ENCODE measurements around the gene ZNF772. TPM values are rescaled to one million over a fixed set of nuclear protein-coding genes. Genes with fewer than 3 reads are reported as not detected.

Gene ZNF772
- total and polyA plus RNA-seq, 5 donors, result 5.3 to 23.5 (median 20.2) TPM

GRCh38 chr19:57435062-57435978 is 42.0 kb downstream of the ZNF772 start, which contains the start of gene ZNF749:
Gene ZNF749 (plus strand): TSS chr19:57435325. CDS start chr19:57435579, 254 bp downstream.
- no peaks in the 10 kb centered on the region for H3K27me3 ChIP-seq (ENCODE audit: control insufficient read depth, insufficient read depth)
- ATAC-seq (peak; percentile 99 to 100), DNase-seq (peak; percentile 98 to 99 (median 98))
- H3K4me3 ChIP-seq (ENCODE audit: low read length), result peak within 1 kb of the TSS; percentile 75
- intact Hi-C loops (cut with DNase I), result no loop called here
- H3K27ac ChIP-seq (ENCODE audit: low read length), result no peak within 1 kb of the TSS
- under 1% methylated on average over 61 of the region's 61 CpGs for WGBS
- H3K9me3 ChIP-seq (ENCODE audit: control insufficient read depth, low read length), result no peaks in the 10 kb centered on the region
- peaks cover 9% of the 10 kb centered on the region for H3K4me1 ChIP-seq (ENCODE audit: control insufficient read depth, insufficient read depth, low read length)

DNA sequence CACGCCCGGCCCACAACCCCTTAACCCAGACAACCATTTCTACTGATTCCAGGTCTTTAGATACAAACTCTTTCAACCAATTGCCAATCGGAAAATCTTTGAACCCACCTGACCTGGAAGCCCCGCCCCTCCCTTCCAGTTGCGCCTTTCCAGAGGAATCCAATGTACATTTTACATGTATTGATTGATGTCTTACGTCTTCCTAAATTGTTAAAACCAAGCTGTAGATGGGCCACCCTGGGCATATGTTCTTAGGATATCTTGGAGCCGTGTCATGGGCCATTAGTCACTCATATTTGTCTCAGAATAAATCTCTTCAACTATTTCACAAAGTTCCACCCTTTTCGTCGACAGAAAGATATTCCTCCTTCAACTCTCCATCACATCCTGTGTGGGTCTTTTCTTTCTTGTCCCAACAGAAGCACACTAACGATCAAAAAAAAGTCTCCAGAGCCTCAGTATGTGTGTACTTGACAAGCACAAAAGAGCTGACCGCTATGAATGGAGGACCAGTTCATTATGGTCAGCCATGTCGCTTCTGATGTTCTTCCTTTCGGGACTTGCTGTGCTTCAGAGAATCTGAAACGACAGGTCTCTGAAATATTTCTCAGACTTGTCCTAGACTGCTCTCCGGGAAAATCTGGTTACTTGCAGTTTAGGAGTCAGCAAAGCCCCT is 42.8 kb downstream of the ZNF772 start:
- no peak overlapping the region for H3K27ac ChIP-seq (ENCODE audit: low read length)
- WGBS, result 23% methylated on average over 15 of the region's 15 CpGs
- H3K9me3 ChIP-seq (ENCODE audit: control insufficient read depth, low read length), result no peaks in the 10 kb centered on the region
- peak in 1 of 3 donors; percentile 41 for DNase-seq
- ATAC-seq, result peak in 1 of 2 donors; percentile 14
- H3K27me3 ChIP-seq (ENCODE audit: control insufficient read depth, insufficient read depth), result no peaks in the 10 kb centered on the region
- H3K4me3 ChIP-seq (ENCODE audit: low read length), result peak overlapping the region; percentile 75
- intact Hi-C loops (cut with DNase I), result no loop called here
- peaks cover 9% of the 10 kb centered on the region for H3K4me1 ChIP-seq (ENCODE audit: control insufficient read depth, insufficient read depth, low read length)

DNA sequence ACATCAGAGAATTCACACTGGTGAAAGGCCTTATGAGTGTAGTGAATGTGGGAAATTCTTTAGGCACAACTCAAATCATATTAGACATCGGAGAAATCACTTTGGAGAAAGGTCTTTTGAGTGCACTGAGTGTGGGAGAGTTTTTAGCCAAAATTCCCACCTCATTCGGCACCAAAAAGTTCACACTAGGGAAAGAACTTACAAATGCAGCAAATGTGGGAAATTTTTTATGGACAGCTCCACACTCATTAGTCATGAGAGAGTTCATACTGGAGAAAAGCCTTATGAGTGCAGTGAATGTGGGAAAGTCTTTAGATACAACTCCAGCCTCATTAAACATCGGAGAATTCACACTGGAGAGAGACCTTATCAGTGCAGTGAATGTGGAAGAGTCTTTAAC is 56.3 kb downstream of the ZNF772 start:
- DNase-seq (no peak), ATAC-seq (no peak)
- Histone ChIP-seq H3K4me3 (ENCODE audit: low read length) (no peak overlapping the region), H3K27me3 (ENCODE audit: control insufficient read depth, insufficient read depth) (no peaks in the 10 kb centered on the region), H3K4me1 (ENCODE audit: control insufficient read depth, insufficient read depth, low read length) (no peaks in the 10 kb centered on the region), H3K27ac (ENCODE audit: low read length) (no peak overlapping the region), H3K9me3 (ENCODE audit: control insufficient read depth, low read length) (peaks cover 3% of the 10 kb centered on the region)
- 97% methylated on average over 3 of the region's 3 CpGs for WGBS
- intact Hi-C loops (cut with DNase I), result no loop called here

GRCh38 chr19:57419439-57419838 is 57.9 kb downstream of the ZNF772 start:
- H3K4me1 ChIP-seq (ENCODE audit: control insufficient read depth, insufficient read depth, low read length), result no peaks in the 10 kb centered on the region
- H3K27ac ChIP-seq (ENCODE audit: low read length), result no peak overlapping the region
- H3K9me3 ChIP-seq (ENCODE audit: control insufficient read depth, low read length), result peaks cover 3% of the 10 kb centered on the region
- DNase-seq (no peak), ATAC-seq (no peak)
- 95% methylated on average over 4 of the region's 4 CpGs for WGBS
- intact Hi-C loops (cut with DNase I), result no loop called here
- H3K4me3 ChIP-seq (ENCODE audit: low read length), result no peak overlapping the region
- no peaks in the 10 kb centered on the region for H3K27me3 ChIP-seq (ENCODE audit: control insufficient read depth, insufficient read depth)

Other genes with a start within 250 kb of the ZNF772 start
- gene AURKC, start 246.5 kb downstream of the ZNF772 start, total RNA-seq, result 1 to 10 TPM; 1.5 to 2.0 (median 1.6) TPM
- 1.2 TPM for gene AURKC, start 246.5 kb downstream of the ZNF772 start, polyA plus RNA-seq
- gene ZNF805, start 236.9 kb downstream of the ZNF772 start, total RNA-seq, result 10 to 100 TPM in 2 of 4 donors, 1 to 10 TPM in 2; 9.3 to 14.6 (median 10.0) TPM
- gene ZNF805, start 236.9 kb downstream of the ZNF772 start, polyA plus RNA-seq, result 1.3 TPM
- gene ZNF460, start 197.1 kb downstream of the ZNF772 start, total RNA-seq, result 10 to 100 TPM; 30.6 to 46.5 (median 36.1) TPM
- 3.5 TPM for gene ZNF460, start 197.1 kb downstream of the ZNF772 start, polyA plus RNA-seq
- 1 to 10 TPM; 5.8 to 7.6 (median 6.6) TPM for gene ZNF543, start 157.1 kb downstream of the ZNF772 start, total RNA-seq
- gene ZNF543, start 157.1 kb downstream of the ZNF772 start, polyA plus RNA-seq, result 2.1 TPM
- gene ZNF304, start 126.3 kb downstream of the ZNF772 start, total RNA-seq, result 10 to 100 TPM in 3 of 4 donors, 1 to 10 TPM in 1; 8.5 to 12.6 (median 11.2) TPM
- gene ZNF304, start 126.3 kb downstream of the ZNF772 start, polyA plus RNA-seq, result 3.9 TPM
- 10 to 100 TPM; 10.8 to 14.5 (median 11.7) TPM for gene TRAPPC2B, start 114.0 kb downstream of the ZNF772 start, total RNA-seq
- 38.6 TPM for gene TRAPPC2B, start 114.0 kb downstream of the ZNF772 start, polyA plus RNA-seq
- gene ZNF547, start 114.0 kb downstream of the ZNF772 start, total RNA-seq, result 1 to 10 TPM; 3.0 to 5.6 (median 4.6) TPM
- 2.7 TPM for gene ZNF547, start 114.0 kb downstream of the ZNF772 start, polyA plus RNA-seq
- 10 to 100 TPM; 13.4 to 20.1 (median 16.8) TPM for gene ZNF548, start 87.7 kb downstream of the ZNF772 start, total RNA-seq
- 10.7 TPM for gene ZNF548, start 87.7 kb downstream of the ZNF772 start, polyA plus RNA-seq
- gene ZNF17, start 66.4 kb downstream of the ZNF772 start, total RNA-seq, result 10 to 100 TPM in 3 of 4 donors, 1 to 10 TPM in 1; 8.7 to 12.1 (median 10.8) TPM
- 3.6 TPM for gene ZNF17, start 66.4 kb downstream of the ZNF772 start, polyA plus RNA-seq
- gene ZNF749, start 42.2 kb downstream of the ZNF772 start, total RNA-seq, result 1 to 10 TPM; 2.5 to 5.4 (median 3.3) TPM
- 1.9 TPM for gene ZNF749, start 42.2 kb downstream of the ZNF772 start, polyA plus RNA-seq
- gene VN1R1, start 20.4 kb downstream of the ZNF772 start, total RNA-seq, result 1 to 10 TPM; 3.3 to 4.3 (median 3.4) TPM
- 2.3 TPM for gene VN1R1, start 20.4 kb downstream of the ZNF772 start, polyA plus RNA-seq
- 10 to 100 TPM in 1 of 4 donors, 1 to 10 TPM in 3; 8.2 to 10.2 (median 8.9) TPM for gene ZNF419, start 10.2 kb upstream of the ZNF772 start, total RNA-seq
- gene ZNF419, start 10.2 kb upstream of the ZNF772 start, polyA plus RNA-seq, result 6.7 TPM
- 1 to 10 TPM; 5.7 to 7.6 (median 6.9) TPM for gene ZNF773, start 22.4 kb upstream of the ZNF772 start, total RNA-seq
- gene ZNF773, start 22.4 kb upstream of the ZNF772 start, polyA plus RNA-seq, result 3.8 TPM
- 1 to 10 TPM; 4.4 to 4.8 (median 4.5) TPM for gene ZNF549, start 49.8 kb upstream of the ZNF772 start, total RNA-seq
- 2.0 TPM for gene ZNF549, start 49.8 kb upstream of the ZNF772 start, polyA plus RNA-seq
- gene ZNF550, start 82.3 kb upstream of the ZNF772 start, total RNA-seq, result 1 to 10 TPM; 6.7 to 9.5 (median 7.9) TPM
- gene ZNF550, start 82.3 kb upstream of the ZNF772 start, polyA plus RNA-seq, result 3.1 TPM
- 1 to 10 TPM; 4.7 to 5.9 (median 4.8) TPM for gene ZNF416, start 101.3 kb upstream of the ZNF772 start, total RNA-seq
- 2.4 TPM for gene ZNF416, start 101.3 kb upstream of the ZNF772 start, polyA plus RNA-seq
- 1 to 10 TPM; 5.0 to 6.3 (median 5.5) TPM for gene ZIK1, start 106.6 kb upstream of the ZNF772 start, total RNA-seq
- 2.0 TPM for gene ZIK1, start 106.6 kb upstream of the ZNF772 start, polyA plus RNA-seq
- 1 to 10 TPM; 3.7 to 5.9 (median 5.0) TPM for gene ZNF530, start 122.3 kb upstream of the ZNF772 start, total RNA-seq
- 8.4 TPM for gene ZNF530, start 122.3 kb upstream of the ZNF772 start, polyA plus RNA-seq
- 10 to 100 TPM; 15.1 to 20.1 (median 17.3) TPM for gene ZNF134, start 136.7 kb upstream of the ZNF772 start, total RNA-seq
- gene ZNF134, start 136.7 kb upstream of the ZNF772 start, polyA plus RNA-seq, result 5.5 TPM
- gene ZNF211, start 155.6 kb upstream of the ZNF772 start, total RNA-seq, result 10 to 100 TPM; 11.9 to 15.0 (median 13.6) TPM
- 8.0 TPM for gene ZNF211, start 155.6 kb upstream of the ZNF772 start, polyA plus RNA-seq
- gene ZSCAN4, start 191.4 kb upstream of the ZNF772 start, total RNA-seq, result under 1 TPM in 3 of 4 donors, not detected in 1; 0.23 to 0.37 (median 0.33) TPM
- 0.16 TPM for gene ZSCAN4, start 191.4 kb upstream of the ZNF772 start, polyA plus RNA-seq
- 1 to 10 TPM; 3.1 to 5.7 (median 4.2) TPM for gene ZNF551, start 204.4 kb upstream of the ZNF772 start, total RNA-seq
- gene ZNF551, start 204.4 kb upstream of the ZNF772 start, polyA plus RNA-seq, result 2.0 TPM
- gene ZNF154, start 231.6 kb upstream of the ZNF772 start, total RNA-seq, result 10 to 100 TPM in 1 of 4 donors, 1 to 10 TPM in 3; 7.2 to 10.1 (median 8.1) TPM
- 4.5 TPM for gene ZNF154, start 231.6 kb upstream of the ZNF772 start, polyA plus RNA-seq